Adrenal gland (tissue), 12 donors: Measurements from ENCODE around the gene SLC39A2. TPM values are rescaled to one million over a fixed set of nuclear protein-coding genes. Genes with fewer than 3 reads are reported as not detected.
A peak's percentile ranks its signal among the peaks of the same experiment; 100 is the strongest.

Experiments used
- DNase-seq, 7 donors: peaks; one replicate each; pipeline ENCODE4 v3.0.0-alpha.2; 2019 to 2020
- H3K27ac ChIP-seq, 5 donors: fragments of 200-600 bp; sonication (generic) in 4 of 5; 1 replicate in 3 of 5; 2 replicates in 2 of 5; pipeline versions ENCODE4 v1.5.1 to v1.8.0; 2016 to 2020; ENCODE audit warnings: mild to moderate bottlenecking in 1 of 5
- H3K27me3 ChIP-seq: fragments of 200-600 bp; 2 replicates; pipeline ENCODE4 v1.8.0; 2021
- H3K36me3 ChIP-seq, 2 donors: fragments of 200-600 bp; replicated peaks in 1 of 2; 1 replicate in 1 of 2; 2 replicates in 1 of 2; pipeline versions ENCODE4 v1.5.1 to v1.8.0; 2018 to 2022
- H3K4me1 ChIP-seq, 2 donors: fragments of 200-600 bp; replicated peaks in 1 of 2; 1 replicate in 1 of 2; 2 replicates in 1 of 2; pipeline versions ENCODE4 v1.5.1 to v1.8.0; 2018 to 2021
- H3K4me3 ChIP-seq, 4 donors: fragments of 200-600 bp; sonication (generic) in 3 of 4; one replicate each; pipeline ENCODE4 v1.5.1; 2016 to 2018
- H3K9me3 ChIP-seq, 3 donors: fragments of 200-600 bp; sonication (generic) in 1 of 3; replicated peaks in 1 of 3; 1 replicate in 2 of 3; 2 replicates in 1 of 3; pipeline versions ENCODE4 v1.5.1 to v1.8.0; 2016 to 2021
- CTCF ChIP-seq, 6 experiments: fragments of 450-650 bp in 4 of 6; fragments of 200-600 bp in 2 of 6; sonication (generic) in 1 of 6; IDR thresholded peaks; 1 replicate in 5 of 6; 2 replicates in 1 of 6; pipeline versions ENCODE4 v1.5.1 to v1.8.0; 2016 to 2021; ENCODE audit warnings: antibody characterized with exemption in 6 of 6, mild to moderate bottlenecking in 2 of 6, moderate library complexity in 1 of 6
- POLR2A ChIP-seq, 2 donors: fragments of 450-650 bp; IDR thresholded peaks; one replicate each; pipeline ENCODE4 v1.6.1; 2017; ENCODE audit warnings: antibody characterized with exemption in 2 of 2, mild to moderate bottlenecking in 2 of 2, moderate library complexity in 1 of 2
- WGBS, 4 donors: extraction: QIAGEN DNeasy Blood & Tissue Kit in 2 of 4; methylation state at CpG; one replicate each; pipeline versions ENCODE4 v1.1.5 to v1.1.7; 2013 to 2017; 5-methylcytosine and 5-hydroxymethylcytosine counted together
- intact Hi-C, 2 donors: fragments of 100-400 bp; cut with DNase I; formaldehyde crosslinking; loops; one replicate each; pipeline versions ENCODE4 v1.14.1 to v1.15.0; 2022 to 2023
- polyA plus RNA-seq, 3 donors: library from polyadenylated mRNA; stranded (reverse); fragments of 200-250 nt in 2 of 3; fragments of 350-450 nt in 1 of 3; fragmentation: Illumina TruSeq in 1 of 3; extraction: RNeasy Lipid Tissue Mini Kit (QIAGEN cat#74804) in 1 of 3; gene quantifications; one replicate each; pipeline ENCODE4 v1.2.3, GENCODE V29; 2013 to 2014
- total RNA-seq, 9 donors: library from RNA; depleted of rRNA in 4 of 9; stranded (reverse); fragments of >200 nt in 4 of 9; fragments of 120-200 nt in 1 of 9; fragmentation: NEBNext Ultra II Directional in 1 of 9; extraction: Animal tissue kit (Norgen Biotek cat#: 25700) in 1 of 9; gene quantifications; one replicate each; pipeline versions ENCODE4 v1.1.0 to v1.2.4, GENCODE V29; 2013 to 2023
- donor health status: healthy with polysubstance abuse.
- donor health status: Bipolar disorder and iron deficiency.
- donor health status: DM: yes; HTN: yes; CAD: no.
- donor health status: DM: no; HTN: no; CAD: no.
- donor health status: DM: no; HTN: no; CAD: no.
- donor health status: DM: yes; HTN: yes; CAD: no.

Gene SLC39A2
- total and polyA plus RNA-seq, 12 donors, result 0.24 to 0.29 TPM; not detected in 10

DNA sequence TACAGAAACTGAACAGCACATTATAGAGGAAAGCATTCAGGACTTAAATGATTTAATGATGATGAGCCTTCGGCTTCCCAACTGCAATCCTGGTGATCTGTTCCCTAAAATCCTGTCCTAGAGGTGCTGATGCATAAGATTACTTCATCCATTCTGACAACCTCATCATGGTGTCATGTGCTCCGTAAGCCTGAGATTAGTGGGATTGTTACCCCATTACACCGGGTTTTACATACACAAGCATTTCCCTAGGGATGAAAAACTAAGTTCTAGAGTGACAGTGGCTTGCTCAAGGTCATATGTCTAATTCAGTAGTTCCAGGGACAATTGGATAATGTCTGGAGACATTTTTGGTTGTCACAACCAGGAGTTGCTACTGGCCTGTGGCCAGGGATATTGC is 38.1 kb downstream of the SLC39A2 start:
- H3K4me3 ChIP-seq, result no peak overlapping the region
- TF ChIP-seq POLR2A (IDR thresholded peaks at IDR 0.05), result no peak
- TF ChIP-seq CTCF (IDR thresholded peaks at IDR 0.05), result no peak
- WGBS, 4 donors, result 72 to 90% (median 85%) methylated on average over 3 of the region's 3 CpGs
- no peak for DNase-seq
- H3K4me1 ChIP-seq, result peaks cover 17 to 40% of the 10 kb centered on the region in 2 donors
- H3K27me3 ChIP-seq, result no peaks in the 10 kb centered on the region
- H3K27ac ChIP-seq, result peak overlapping the region in 1 of 5 donors; percentile 26
- H3K9me3 ChIP-seq, result no peaks in the 10 kb centered on the region
- no peaks in the 10 kb centered on the region for H3K36me3 ChIP-seq
- intact Hi-C loops, result no loop called here

- intact Hi-C loops, result no loop called here
- peaks cover 28 to 54% of the 10 kb centered on the region in 2 donors for H3K4me1 ChIP-seq
- WGBS, 4 donors, result 16 to 21% (median 19%) methylated on average over 9 to 10 of the region's 10 CpGs
- peak overlapping the region; percentile 42 to 86 (median 76) for H3K27ac ChIP-seq
- peak; percentile 73 to 92 (median 87) for DNase-seq
- no peaks in the 10 kb centered on the region for H3K9me3 ChIP-seq
- H3K4me3 ChIP-seq, result no peak overlapping the region
- no peak for TF ChIP-seq CTCF (IDR thresholded peaks at IDR 0.05)
- TF ChIP-seq POLR2A (IDR thresholded peaks at IDR 0.05), result peak in 1 of 2 donors; percentile 62
- H3K36me3 ChIP-seq, result no peaks in the 10 kb centered on the region
- no peaks in the 10 kb centered on the region for H3K27me3 ChIP-seq
Observed at GRCh38 chr14:21038441-21039422, 39.6 kb downstream of the SLC39A2 start.

GRCh38 chr14:21039585-21040369 is 40.7 kb downstream of the SLC39A2 start:
- H3K4me1 ChIP-seq, result peaks cover 35 to 62% of the 10 kb centered on the region in 2 donors

More at GRCh38 chr14:21039585-21040369, 40.7 kb downstream of the SLC39A2 start:
- 49 to 53% (median 52%) methylated on average over 8 of the region's 8 CpGs for WGBS, 4 donors
- no peak overlapping the region for H3K4me3 ChIP-seq
- intact Hi-C loops, result no loop called here
- H3K9me3 ChIP-seq, result no peaks in the 10 kb centered on the region
- peak; percentile 58 to 80 (median 73) for DNase-seq
- no peaks in the 10 kb centered on the region for H3K36me3 ChIP-seq
- H3K27ac ChIP-seq, result peak overlapping the region in 4 of 5 donors; percentile 43 to 86 (median 78)
- TF ChIP-seq CTCF (IDR thresholded peaks at IDR 0.05), result peak; percentile 46 to 84 (median 74)
- no peak for TF ChIP-seq POLR2A (IDR thresholded peaks at IDR 0.05)
- no peaks in the 10 kb centered on the region for H3K27me3 ChIP-seq
